Measurements from ENCODE around the gene BRD3OS. TPM values are rescaled to one million over a fixed set of nuclear protein-coding genes. Genes with fewer than 3 reads are reported as not detected.

BRD3OS gene
- total and polyA plus RNA-seq, 2 donors (not counting 1 experiment from before 2014, with no cell fraction given), result 12.0 to 25.3 TPM

- WGBS (ENCODE audit: insufficient coverage), result under 1% methylated on average over 126 of the region's 126 CpGs
- H3K27ac Mint-ChIP-seq, result peak overlapping the region; percentile 89
- H3K79me2 ChIP-seq (ENCODE audit: control insufficient read depth, insufficient read depth, low read length), result peaks cover 48% of the 10 kb centered on the region
These were observed 41.9 kb downstream of the BRD3OS start for GRCh38 chr9:134066913-134067851.

More at GRCh38 chr9:134066913-134067851, 41.9 kb downstream of the BRD3OS start:
- ATAC-seq (ENCODE audit: low read depth) (no peak), DNase-seq (peak; percentile 75)
- H3K27me3 Mint-ChIP-seq, result peaks cover 13% of the 10 kb centered on the region
- Histone ChIP-seq H3K27ac (ENCODE audit: low read length in 2 of 2) (peak overlapping the region in 1 of 2 donors; percentile 64), H3K9me3 (ENCODE audit: control extremely low read depth in 1 of 3, control insufficient read depth in 2 of 3, insufficient read depth in 1 of 3, low read length in 2 of 3) (peaks cover 0 to 6% (median 0%) of the 10 kb centered on the region in 3 donors), H3K4me1 (ENCODE audit: control insufficient read depth in 2 of 2, insufficient read depth in 2 of 2, low read length in 2 of 2) (peaks cover 25 to 38% of the 10 kb centered on the region in 2 donors), H3K9ac (ENCODE audit: low read length) (peak overlapping the region; percentile 80), H3K4me2 (replicated peaks; ENCODE audit: low read depth, low read length, poor library complexity, severe bottlenecking) (peak overlapping the region; percentile 97), H2AFZ (ENCODE audit: insufficient read depth, low read depth, low read length, poor library complexity, severe bottlenecking) (peak overlapping the region; percentile 57), H4K20me1 (ENCODE audit: control insufficient read depth, insufficient read depth, low read length, poor library complexity, severe bottlenecking) (peaks cover 47% of the 10 kb centered on the region), H3K4me3 (ENCODE audit: control extremely low read depth in 1 of 5, extremely low read depth in 1 of 5, insufficient read depth in 1 of 5, low read depth in 2 of 5, low read length in 4 of 5) (peak overlapping the region in 4 of 5 experiments; percentile 51 to 85 (median 68)), H3K27me3 (replicated peaks in 1 of 4; ENCODE audit: control extremely low read depth in 1 of 4, control insufficient read depth in 3 of 4, insufficient read depth in 4 of 4, low read length in 3 of 4) (peaks cover 0 to 23% (median 10%) of the 10 kb centered on the region in 4 experiments), H3K36me3 (replicated peaks in 1 of 2; ENCODE audit: control extremely low read depth in 1 of 2, control insufficient read depth in 1 of 2, extremely low read depth in 1 of 2, insufficient read depth in 2 of 2, low read length in 1 of 2) (peaks cover 0 to 4% of the 10 kb centered on the region in 2 experiments)
- POLR2A ChIA-PET, result interaction anchor here (1.5 kb wide), 1 partner anchor 42 kb away, joined by 8 read pairs; the partner anchor contains the start of gene BRD3OS
- no peaks in the 10 kb centered on the region for H3K9me3 Mint-ChIP-seq (ENCODE audit: insufficient read depth)
- peaks cover 39% of the 10 kb centered on the region for H3K4me1 Mint-ChIP-seq
- TF ChIP-seq EZH2 (IDR thresholded peaks at IDR 0.05; ENCODE audit: borderline replicate concordance, insufficient read depth, low read depth, low read length, poor library complexity, severe bottlenecking), result no peak
- TF ChIP-seq CTCF (IDR thresholded peaks at IDR 0.05), result no peak
- H3K4me3 Mint-ChIP-seq, result peak overlapping the region; percentile 90
- CTCF ChIA-PET, result interaction anchor here (0.7 kb wide), 1 partner anchor 72 kb away, joined by 3 read pairs; no protein-coding TSS in a partner anchor
- intact Hi-C loops (cut with micrococcal nuclease), result loop anchor here (5.0 to 10.0 kb wide), 4 partner anchors 122 to 920 kb away; partner anchors contain the start of gene RXRA
